Fibroblast of skin of right biceps (primary cell): Measurements from ENCODE around the gene MT1H.
"Not testable (repeated sequence)": the region's sequence is repeated elsewhere in the genome, so short reads cannot be mapped to it uniquely, and the experiment has no call there.

Source experiments
- DNase-seq: peaks from one replicate; pipeline ENCODE4 v3.0.0-alpha.2; 2013

The MT1H gene

DNA sequence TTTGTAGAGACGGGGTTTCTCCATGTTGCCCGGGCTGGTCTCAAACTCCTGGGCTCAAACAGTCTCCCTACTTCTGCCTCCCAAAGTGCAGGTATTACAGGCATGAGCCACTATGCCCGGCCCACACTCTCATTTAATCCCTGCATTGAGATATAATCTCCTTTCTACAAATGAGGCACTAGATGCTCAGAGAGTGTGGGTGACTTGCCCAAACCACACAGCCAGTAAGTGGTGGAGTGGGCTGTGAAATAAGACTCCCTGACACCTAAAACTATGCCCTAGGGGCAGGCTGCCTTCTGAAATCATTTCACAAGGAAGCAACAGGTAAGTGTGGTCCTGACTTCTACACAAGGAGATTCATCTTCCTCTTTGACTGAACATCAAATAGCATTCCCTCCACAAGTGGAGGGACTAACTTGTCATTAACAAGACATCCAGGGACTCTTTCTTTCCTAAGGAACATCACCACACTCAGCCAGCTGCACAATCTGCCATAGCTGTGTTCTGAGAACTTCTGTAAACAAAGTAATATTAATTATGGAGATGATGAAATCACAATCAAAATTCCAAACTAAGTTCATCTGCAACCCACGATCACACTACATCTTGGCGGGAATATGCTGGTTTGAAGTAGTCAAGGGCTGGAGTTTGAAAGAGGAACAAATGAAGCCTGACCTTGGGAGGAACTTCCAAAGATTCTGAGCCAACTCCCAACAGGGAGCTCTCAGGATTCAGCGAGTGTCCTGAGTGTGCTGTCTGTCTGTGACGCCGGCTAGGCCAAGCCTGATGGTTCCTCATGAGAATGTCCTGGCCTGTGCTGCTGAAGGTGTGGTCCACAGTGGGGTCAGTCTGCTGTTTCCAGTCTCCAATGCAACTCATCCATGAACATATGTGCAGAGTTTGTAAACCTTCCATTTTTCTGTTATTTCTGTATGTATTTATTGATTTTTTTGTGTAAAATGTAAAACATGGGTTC lies 4.0 kb upstream of the MT1H start:
- not testable (repeated sequence) for DNase-seq

- no peak for DNase-seq
These were observed 1.7 kb upstream of the MT1H start, which contains the start of gene MT1G for GRCh38 chr16:56667581-56668571. Gene MT1G, minus strand, starts transcription at chr16:56668065. Its CDS starts 72 bp downstream, at chr16:56667993.

DNA sequence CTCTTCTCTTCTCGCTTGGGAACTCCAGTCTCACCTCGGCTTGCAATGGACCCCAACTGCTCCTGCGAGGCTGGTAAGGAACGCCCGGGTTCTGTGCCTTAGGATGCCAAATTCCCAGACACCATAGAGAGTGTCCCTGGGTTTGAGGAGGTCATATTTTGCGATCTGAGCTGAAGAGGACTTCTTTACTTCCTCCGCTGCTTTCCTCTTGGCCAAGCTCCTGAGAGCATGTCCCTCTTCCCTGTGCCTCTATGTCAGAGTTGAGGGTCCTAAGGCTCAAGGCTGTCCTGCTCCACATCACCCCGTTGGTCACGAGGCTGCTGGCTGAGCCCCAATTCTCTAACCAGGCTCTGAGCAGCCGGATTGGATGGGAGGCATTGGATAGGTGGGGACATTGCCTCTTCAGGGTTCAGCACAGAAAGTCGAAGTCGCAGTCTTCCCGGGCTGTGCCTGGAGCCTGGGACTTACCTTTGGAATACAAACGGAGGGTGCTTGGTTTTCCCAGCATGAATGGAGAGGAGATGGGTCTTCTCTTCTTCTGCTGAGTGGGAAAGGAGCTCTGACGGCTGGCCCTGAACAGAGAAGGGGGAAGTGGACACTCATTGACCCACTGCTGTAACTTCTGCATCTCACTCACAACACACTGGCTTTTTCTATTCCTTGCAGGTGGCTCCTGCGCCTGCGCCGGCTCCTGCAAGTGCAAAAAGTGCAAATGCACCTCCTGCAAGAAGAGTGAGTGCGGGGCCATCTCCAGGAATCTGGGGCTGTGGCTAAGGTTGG lies 416 bp downstream of the MT1H start:
- DNase-seq = no peak

GRCh38 chr16:56670620-56670934 lies 963 bp downstream of the MT1H start:
- no peak for DNase-seq

DNA sequence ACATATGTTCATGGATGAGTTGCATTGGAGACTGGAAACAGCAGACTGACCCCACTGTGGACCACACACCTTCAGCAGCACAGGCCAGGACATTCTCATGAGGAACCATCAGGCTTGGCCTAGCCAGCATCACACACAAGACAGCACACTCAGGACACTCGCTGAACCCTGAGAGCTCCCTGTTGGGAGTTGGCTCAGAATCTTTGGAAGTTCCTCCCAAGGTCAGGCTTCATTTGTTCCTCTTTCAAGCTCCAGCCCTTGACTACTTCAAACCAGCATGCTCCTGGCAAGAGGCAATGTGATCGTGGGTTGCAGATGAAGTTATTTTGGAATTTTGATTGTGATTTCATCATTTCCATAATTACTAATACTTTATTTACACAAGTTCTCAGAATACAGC lies 2.1 kb downstream of the MT1H start:
- not testable (repeated sequence) for DNase-seq

DNA sequence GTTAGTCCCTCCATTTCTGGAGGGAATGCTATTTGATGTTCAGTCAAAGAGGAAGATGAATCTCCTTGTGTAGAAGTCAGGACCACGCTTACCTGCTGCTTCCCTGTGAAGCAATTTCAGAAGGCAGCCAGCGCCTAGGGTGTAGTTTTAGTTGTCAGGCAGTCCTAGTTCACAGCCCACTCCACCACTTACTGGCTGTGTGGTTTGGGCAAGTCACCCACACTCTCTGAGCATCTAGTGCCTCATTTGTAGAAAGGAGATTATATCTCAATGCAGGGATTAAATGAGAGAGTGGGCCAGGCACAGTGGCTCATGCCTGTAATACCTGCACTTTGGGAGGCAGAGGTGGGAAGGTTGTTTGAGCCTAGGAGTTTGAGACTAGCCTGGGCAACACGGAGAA lies 2.6 kb downstream of the MT1H start:
- DNase-seq = not testable (repeated sequence)

DNA sequence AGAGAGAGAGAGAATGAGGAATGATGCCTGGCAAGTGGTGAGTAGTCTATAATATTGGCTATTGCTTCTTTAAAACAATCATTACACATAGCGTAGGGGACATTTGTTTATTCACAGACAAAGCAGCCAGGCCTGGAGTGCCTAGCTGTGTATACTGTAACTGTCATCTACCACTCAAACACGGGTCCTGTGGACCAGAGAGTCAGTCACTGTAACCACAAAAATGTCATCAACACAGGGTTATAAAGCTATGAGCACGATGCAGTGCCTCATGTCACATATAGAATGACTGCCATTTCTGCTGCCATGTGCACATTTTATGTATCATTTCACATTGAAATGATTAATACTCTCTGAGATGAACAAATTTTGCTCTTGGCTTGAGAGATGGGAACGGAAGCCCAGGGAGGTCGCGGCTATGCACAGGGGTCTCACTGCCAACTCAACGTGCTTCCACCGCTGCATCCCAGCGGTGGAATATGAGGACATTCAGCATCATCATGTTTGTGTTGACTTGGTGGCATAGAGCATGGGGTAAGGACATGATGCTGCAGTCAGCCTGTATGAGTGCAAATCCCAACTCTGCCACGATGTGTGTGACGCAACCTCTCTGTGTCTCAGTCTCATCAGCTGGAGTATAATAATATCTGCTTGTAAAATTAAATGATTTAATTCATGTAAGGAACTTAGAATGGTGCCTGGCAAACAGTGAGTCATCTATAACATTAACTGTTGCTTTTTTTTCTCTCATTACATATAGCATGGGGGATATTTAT lies 3.3 kb downstream of the MT1H start:
- no peak for DNase-seq

DNA sequence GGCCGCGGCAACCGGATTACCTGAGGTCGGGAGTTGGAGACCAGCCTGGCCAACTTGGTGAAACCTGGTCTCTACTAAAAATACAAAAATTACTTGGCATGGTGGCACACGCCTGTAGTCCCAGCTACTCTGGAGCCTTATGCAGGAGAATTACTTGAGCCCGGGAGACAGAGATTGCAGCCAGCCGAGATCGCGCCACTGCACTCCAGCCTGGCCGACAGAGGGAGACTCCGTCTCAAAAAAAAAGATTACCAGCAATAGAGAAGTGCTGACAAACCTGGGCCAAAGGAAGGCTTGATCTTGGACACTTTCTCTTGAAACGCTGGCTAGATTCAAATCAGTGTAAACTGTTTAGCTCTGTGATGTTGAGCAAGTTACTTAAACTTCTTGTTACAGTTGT lies 4.3 kb downstream of the MT1H start:
- peak; percentile 40 for DNase-seq

DNA sequence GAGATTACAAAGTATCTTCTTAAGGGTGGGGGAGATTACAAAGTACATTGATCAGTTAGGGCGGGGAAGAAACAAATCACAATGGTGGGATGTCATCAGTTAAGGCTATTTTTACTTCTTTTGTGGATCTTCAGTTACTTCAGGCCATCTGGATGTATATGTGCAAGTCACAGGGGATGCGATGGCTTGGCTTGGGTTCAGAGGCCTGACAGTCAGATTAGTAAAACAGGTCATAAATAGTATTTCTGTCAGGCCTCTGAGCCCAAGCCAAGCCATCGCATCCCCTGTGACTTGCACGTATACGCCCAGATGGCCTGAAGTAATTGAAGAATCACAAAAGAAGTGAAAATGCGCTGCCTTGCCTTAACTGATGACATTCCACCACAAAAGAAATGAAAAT lies 5.0 kb downstream of the MT1H start:
- peak; percentile 50 for DNase-seq

- DNase-seq = no peak
These were observed 6.1 kb downstream of the MT1H start for GRCh38 chr16:56675685-56676210.

DNA sequence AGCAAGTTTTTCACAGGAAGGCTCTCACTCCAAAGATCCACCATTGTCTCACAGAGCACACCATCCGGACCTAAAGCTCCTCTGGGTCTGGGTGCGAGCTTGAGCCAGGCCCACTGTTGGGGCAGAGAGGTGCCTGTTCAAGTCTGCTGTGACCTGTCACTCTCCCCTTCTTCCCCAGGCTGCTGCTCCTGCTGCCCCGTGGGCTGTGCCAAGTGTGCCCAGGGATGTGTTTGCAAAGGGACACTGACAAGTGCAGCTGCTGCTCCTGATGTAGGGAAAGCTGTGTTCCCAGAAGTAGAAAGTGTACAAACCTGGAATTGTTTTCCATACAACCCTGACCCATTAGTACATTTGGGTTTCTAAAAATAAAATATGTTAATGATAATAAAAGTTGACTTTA lies 7.9 kb downstream of the MT1H start:
- no peak for DNase-seq

DNA sequence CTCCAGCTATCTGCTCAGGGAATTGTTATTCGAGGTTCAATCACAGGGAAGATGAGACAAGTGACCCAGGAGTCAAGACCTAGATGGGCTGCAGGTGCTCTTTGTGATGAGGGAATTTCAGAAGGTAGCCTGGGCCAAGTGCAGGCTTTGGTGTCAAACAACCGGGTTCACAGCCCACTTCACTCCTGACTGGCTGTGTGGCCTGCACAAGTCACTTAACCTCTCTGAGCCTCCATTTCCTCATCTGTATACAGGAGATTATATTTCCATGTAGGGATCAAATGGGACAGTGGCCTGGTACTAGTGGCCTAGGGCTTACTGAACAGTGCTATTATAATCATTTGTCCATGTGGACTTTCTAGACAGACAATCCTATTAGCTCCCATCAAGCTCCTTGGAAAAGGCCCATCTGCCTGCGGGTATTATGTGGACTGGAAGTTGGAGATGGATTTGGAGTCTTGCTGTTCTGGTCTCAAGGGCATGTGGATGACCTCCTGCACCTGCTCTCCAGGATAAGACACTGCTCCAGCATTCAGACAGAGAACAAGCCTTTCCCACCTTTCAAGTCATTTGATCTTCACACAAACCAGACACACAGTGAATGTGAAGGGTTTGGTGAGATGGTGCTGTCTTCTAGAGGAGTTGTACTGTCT lies 9.6 kb downstream of the MT1H start:
- no peak for DNase-seq

- DNase-seq = no peak
These were observed 10.2 kb downstream of the MT1H start for GRCh38 chr16:56679818-56680217.

DNA sequence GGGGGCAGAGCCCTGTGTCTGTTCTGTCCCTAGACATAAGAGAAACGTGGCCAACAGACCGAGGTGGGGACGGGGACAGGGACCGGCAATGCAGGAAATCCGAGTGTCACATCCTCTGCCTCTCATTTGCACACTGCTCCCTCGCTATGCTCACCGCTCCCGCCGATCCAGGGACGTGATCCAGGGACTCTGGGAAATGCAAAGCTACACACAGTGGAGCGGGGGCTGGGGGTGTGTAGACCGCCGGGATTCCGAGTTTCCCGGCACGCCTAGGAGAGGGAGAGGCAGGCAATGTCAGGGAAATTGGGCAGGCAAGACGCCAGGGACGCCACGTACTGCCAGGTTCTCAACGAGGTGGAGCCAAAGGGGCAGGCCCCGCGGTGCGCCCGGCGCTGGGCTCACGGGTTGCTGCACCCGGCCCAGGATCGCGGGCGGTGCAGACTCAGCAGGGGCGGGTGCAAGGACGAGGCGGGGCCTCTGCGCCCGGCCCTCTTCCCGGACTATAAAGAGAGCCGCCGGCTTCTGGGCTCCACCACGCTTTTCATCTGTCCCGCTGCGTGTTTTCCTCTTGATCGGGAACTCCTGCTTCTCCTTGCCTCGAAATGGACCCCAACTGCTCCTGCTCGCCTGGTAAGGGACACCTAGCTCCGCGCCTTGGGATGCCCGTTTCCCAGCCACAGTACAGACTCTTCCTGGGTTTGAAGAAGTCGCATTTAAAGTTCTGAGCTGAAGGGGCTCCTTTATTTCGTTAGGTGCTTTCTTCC lies 12.5 kb downstream of the MT1H start, which contains the start of gene MT1X:
TSS of gene MT1X (plus strand) at position 532 of the 764 bp plus-strand sequence. CDS start at position 603, 71 bp downstream.
- DNase-seq = peak; percentile 93

DNA sequence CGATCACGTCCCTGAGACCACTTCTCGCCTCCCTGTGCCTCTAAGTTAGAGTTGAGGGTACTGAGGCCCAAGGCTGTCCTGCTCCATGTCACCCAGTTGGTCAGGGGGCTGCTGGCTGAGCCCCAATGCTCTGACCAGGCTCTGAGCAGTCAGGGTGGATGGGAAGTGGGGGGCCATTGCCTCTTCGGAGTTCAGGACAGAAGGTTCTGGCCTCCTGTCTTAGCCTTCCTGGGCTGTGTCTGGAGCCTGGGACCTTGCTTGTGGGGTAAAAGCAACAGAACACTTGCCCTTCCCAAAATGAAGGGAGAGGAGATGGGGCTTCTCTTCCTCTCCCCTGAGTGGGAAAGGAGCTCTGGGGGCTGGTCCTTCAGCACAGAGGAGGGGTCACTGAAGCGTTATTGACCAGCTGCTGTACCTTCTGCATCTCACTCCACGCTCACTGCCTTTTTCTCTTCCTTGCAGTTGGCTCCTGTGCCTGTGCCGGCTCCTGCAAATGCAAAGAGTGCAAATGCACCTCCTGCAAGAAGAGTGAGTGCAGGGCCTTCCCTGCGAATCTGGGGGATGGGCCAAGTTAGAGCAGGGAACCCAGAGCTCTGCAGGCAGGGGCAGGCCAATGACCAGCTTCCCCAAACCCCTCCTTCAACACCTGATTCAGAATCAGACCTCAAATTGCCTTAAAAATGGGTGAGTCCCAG lies 13.2 kb downstream of the MT1H start:
- no peak for DNase-seq

GRCh38 chr16:56683424-56684172 lies 14.0 kb downstream of the MT1H start:
- DNase-seq = no peak

DNA sequence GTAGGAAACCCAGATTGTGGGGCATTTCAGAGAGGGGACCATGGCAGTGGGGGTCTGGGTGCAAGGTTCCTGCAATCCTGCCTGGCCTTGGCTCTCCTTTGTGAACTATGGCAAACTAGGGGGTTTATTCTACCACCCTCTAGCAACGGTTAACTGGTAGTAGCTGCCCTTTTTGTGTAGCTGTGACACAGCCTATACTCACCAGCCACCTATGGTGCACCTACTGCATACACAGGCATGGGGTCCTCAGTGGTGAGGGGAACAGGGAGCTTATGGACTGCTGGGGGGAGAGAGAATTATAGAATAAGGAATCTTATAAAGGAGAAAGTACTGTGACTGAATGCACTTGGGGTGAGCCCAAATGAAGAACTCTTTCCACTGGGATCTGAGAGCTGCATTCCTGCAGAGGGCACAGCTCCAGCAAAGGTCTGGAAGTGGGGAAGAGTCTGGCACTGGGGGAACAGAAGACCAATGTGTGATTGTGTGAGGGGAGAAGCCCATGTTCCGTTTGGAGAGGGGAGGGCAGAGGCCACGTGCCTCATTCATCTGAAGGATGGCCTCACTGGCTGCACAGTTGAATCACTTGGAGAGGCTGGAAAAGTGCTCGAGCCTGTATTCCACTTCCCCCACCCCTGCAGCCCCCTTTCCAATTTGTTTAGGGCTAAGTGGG lies 14.8 kb downstream of the MT1H start:
- no peak for DNase-seq

GRCh38 chr16:56684926-56685590 lies 15.4 kb downstream of the MT1H start:
- DNase-seq = no peak
